Lower leg skin (tissue), 3 donors: Measurements from ENCODE around the gene LMX1A.

ENCODE experiments used
- CTCF ChIP-seq, 3 donors: fragments of 450-650 bp; IDR thresholded peaks; one replicate each; pipeline ENCODE4 v1.5.1; 2016; ENCODE audit warnings: antibody characterized with exemption in 3 of 3, mild to moderate bottlenecking in 3 of 3, moderate library complexity in 2 of 3
- POLR2A ChIP-seq, 2 donors: fragments of 450-650 bp; IDR thresholded peaks; one replicate each; pipeline ENCODE4 v1.6.1; 2016 to 2017; ENCODE audit warnings: antibody characterized with exemption in 2 of 2, mild to moderate bottlenecking in 1 of 2, moderate library complexity in 1 of 2

- no peak for TF ChIP-seq POLR2A (IDR thresholded peaks at IDR 0.05)
- TF ChIP-seq CTCF (IDR thresholded peaks at IDR 0.05), result no peak
These were observed 1.8 kb downstream of the LMX1A start for GRCh38 chr1:165354739-165355138.
